NT2/D1 (cell line): ENCODE measurements around the gene NBEAL1.
"Not testable (repeated sequence)": the region's sequence is repeated elsewhere in the genome, so short reads cannot be mapped to it uniquely, and the experiment has no call there.

ENCODE experiments used
- DNase-seq: peaks from one replicate; pipeline ENCODE4 v3.0.0-alpha.2; 2011; ENCODE audit warnings: low read depth, low spot score
- H3K27me3 ChIP-seq: 2 replicates; pipeline ENCODE4 v1.6.0; 2011; ENCODE audit warnings: mild to moderate bottlenecking; ENCODE audit not compliant: insufficient read length, insufficient read depth
- H3K36me3 ChIP-seq: 2 replicates; pipeline ENCODE4 v1.6.1; 2011; ENCODE audit warnings: mild to moderate bottlenecking, low read length, mixed read lengths; ENCODE audit not compliant: insufficient read depth, insufficient read length
- H3K4me1 ChIP-seq: 2 replicates; pipeline ENCODE4 v1.5.1; 2011; ENCODE audit not compliant: insufficient read depth, insufficient read length
- H3K4me3 ChIP-seq: 2 replicates; pipeline ENCODE4 v1.5.1; 2011; ENCODE audit warnings: low read depth; ENCODE audit not compliant: insufficient read length
- H3K9ac ChIP-seq: 2 replicates; pipeline ENCODE4 v1.6.0; 2011; ENCODE audit warnings: low read depth; ENCODE audit not compliant: insufficient read length
- H3K9me3 ChIP-seq: 2 replicates; pipeline ENCODE4 v1.5.1; 2011; ENCODE audit warnings: mild to moderate bottlenecking, low read length; ENCODE audit not compliant: insufficient read depth
- SUZ12 ChIP-seq: IDR thresholded peaks from 2 replicates; pipeline ENCODE4 v1.6.1; 2011; ENCODE audit not compliant: insufficient read length, insufficient read depth; ENCODE audit errors: extremely low read depth
- YY1 ChIP-seq: IDR thresholded peaks from 2 replicates; pipeline ENCODE4 v1.6.1; 2011; ENCODE audit not compliant: insufficient read length, insufficient read depth
- ZNF274 ChIP-seq: IDR thresholded peaks from 2 replicates; pipeline ENCODE4 v1.6.1; 2011; ENCODE audit warnings: mild to moderate bottlenecking, low read depth, low read length

Gene NBEAL1

DNA sequence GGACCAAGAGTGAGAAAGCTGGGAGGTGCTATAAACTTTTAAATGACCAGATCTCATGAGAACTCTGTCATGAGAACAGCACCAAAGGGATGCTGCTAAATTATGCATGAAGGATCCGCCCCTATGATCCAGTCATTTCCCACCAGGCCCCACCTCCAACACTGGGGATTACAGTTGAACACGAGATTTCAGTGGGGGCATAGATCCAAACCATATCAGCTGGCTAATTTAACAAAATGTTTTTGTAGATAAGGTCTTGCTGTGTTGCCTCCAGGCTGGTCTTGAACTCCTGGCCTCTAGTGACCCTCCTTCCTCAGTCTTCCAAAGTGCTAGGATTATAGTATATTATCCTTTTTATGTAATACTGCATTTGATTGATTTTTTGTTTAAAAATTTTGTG is 56.0 kb downstream of the NBEAL1 start:
- H3K4me3 ChIP-seq, result no peak overlapping the region
- H3K27me3 ChIP-seq, result no peaks in the 10 kb centered on the region
- TF ChIP-seq ZNF274, result no peak
- no peak for TF ChIP-seq YY1
- TF ChIP-seq SUZ12, result no peak
- no peaks in the 10 kb centered on the region for H3K4me1 ChIP-seq
- H3K9me3 ChIP-seq, result peaks cover 27% of the 10 kb centered on the region
- no peak overlapping the region for H3K9ac ChIP-seq
- peaks cover 33% of the 10 kb centered on the region for H3K36me3 ChIP-seq
- DNase-seq, result no peak

DNA sequence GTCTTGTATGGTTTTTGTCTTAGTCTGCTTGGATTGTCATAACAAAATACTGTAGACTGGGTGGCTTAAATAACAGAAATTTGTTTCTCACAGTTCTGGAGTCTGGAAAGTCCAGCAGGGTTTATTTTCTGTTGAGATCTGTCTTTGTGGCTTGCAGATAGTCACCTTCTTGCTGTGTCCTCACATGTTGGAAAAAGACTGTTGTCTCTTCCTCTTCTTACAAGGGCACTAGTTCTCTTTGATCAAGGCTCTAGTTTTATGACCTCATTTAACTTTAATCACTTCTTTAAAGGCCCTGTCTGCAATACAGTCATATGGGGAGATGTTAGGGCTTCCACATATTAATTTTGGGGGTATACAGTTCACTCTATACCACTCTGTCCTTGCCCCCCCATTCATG is 56.5 kb downstream of the NBEAL1 start:
- H3K27me3 ChIP-seq, result no peaks in the 10 kb centered on the region
- peaks cover 23% of the 10 kb centered on the region for H3K9me3 ChIP-seq
- H3K4me3 ChIP-seq, result no peak overlapping the region
- peaks cover 33% of the 10 kb centered on the region for H3K36me3 ChIP-seq
- no peak for DNase-seq
- no peaks in the 10 kb centered on the region for H3K4me1 ChIP-seq
- TF ChIP-seq SUZ12 (no peak), ZNF274 (no peak), YY1 (no peak)
- H3K9ac ChIP-seq, result no peak overlapping the region

DNA sequence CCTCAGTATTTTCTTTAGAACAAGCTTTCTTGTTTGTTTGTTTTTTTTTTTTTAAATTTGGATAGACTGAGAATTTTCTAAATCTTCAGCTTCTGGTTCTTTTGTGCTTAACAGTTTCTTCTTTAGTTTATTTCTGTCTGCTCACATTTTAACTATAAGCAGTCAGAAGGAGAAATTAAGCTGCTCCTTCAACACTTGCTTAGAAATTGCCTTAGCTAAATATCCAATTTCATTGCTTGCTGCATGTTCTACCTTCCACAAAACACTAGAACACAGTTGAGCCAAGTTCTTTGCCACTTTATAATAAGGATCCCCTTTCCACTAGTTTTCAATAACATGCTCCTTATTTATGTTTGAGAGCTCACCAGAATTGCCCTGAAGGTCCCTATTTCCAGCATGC is 57.7 kb downstream of the NBEAL1 start:
- no peaks in the 10 kb centered on the region for H3K4me1 ChIP-seq
- no peaks in the 10 kb centered on the region for H3K27me3 ChIP-seq

DNA sequence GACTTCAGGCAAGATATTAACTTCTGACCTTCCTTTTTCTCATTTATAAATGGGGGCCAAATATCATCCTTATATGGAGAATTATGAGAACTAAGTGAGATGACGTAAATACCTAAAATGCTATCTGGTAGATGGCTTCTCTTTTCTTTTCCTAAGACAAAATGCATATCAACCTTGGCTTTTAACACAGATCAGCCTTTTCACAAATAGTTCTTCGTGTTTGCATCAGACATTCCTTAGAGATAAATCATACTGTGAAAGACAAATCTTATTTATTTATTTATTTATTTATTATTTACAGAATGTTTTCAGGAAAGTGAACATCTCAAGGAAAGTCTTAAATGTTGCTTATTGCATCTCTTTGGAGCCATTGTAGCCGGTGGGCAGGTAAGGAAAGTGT is 62.8 kb downstream of the NBEAL1 start:
- Histone ChIP-seq H3K4me3 (no peak overlapping the region), H3K27me3 (no peaks in the 10 kb centered on the region), H3K9ac (no peak overlapping the region), H3K36me3 (peaks cover 14% of the 10 kb centered on the region), H3K9me3 (no peaks in the 10 kb centered on the region), H3K4me1 (no peaks in the 10 kb centered on the region)
- no peak for DNase-seq
- TF ChIP-seq YY1 (no peak), ZNF274 (no peak), SUZ12 (no peak)

More for the DNA sequence above, 57.7 kb downstream of the NBEAL1 start:
- no peak for DNase-seq
- TF ChIP-seq ZNF274 (no peak), YY1 (no peak), SUZ12 (no peak)
- Histone ChIP-seq H3K36me3 (peaks cover 33% of the 10 kb centered on the region), H3K4me3 (no peak overlapping the region), H3K9ac (no peak overlapping the region), H3K9me3 (peaks cover 11% of the 10 kb centered on the region)

DNA sequence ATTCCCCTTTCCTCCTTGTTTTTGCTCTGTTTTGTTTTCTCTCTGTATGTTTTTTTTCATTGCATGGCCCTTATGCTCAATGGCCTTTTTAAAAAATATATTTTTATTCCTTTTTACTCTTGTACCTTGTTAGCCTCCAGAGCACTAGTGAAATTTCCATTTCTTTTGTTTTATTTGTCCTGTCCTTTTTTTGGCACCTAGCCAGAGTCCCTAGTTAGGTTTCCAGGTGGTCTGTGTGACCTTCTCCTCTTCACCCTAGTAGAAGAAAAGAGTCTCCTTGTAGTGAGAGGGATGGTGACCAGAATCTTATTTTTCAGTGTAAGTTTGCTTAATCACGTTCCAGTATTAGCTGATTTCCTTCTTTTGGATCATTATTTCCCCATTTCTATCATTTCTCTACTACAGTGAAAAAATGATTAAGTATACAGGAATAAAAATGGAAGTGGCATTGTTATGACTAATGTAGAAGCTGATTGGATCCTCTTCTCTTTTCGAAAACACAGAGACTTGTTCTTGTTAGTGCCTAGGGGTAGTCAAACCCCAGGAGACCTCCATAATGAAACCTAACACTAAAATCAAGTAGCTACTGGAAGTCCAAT is 65.9 kb downstream of the NBEAL1 start:
- no peak for DNase-seq
- Histone ChIP-seq H3K4me1 (no peaks in the 10 kb centered on the region), H3K9ac (no peak overlapping the region), H3K9me3 (no peaks in the 10 kb centered on the region), H3K4me3 (no peak overlapping the region), H3K36me3 (peaks cover 28% of the 10 kb centered on the region), H3K27me3 (no peaks in the 10 kb centered on the region)
- TF ChIP-seq SUZ12 (no peak), ZNF274 (no peak), YY1 (no peak)

DNA sequence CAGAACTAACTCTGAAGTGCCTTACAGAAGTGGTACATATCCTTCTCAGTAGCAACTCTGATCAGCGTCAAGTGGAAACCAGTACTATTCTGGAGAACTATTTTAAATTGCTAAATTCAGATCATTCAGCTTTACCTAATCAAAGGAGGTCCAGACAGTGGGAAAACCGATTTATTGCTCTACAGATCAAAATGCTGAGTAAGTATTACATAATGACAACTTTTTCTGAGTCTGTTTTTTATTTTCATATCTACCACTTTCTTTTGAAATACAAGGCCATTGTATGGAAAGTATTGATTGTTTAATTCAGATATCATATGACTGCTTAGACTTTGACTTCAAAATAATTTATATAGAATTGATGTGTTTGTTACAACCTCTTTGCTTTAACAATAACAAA is 68.7 kb downstream of the NBEAL1 start:
- Histone ChIP-seq H3K9me3 (no peaks in the 10 kb centered on the region), H3K4me1 (no peaks in the 10 kb centered on the region), H3K9ac (no peak overlapping the region), H3K27me3 (no peaks in the 10 kb centered on the region), H3K36me3 (peaks cover 26% of the 10 kb centered on the region), H3K4me3 (no peak overlapping the region)
- no peak for TF ChIP-seq ZNF274
- no peak for TF ChIP-seq SUZ12
- TF ChIP-seq YY1, result no peak
- no peak for DNase-seq

DNA sequence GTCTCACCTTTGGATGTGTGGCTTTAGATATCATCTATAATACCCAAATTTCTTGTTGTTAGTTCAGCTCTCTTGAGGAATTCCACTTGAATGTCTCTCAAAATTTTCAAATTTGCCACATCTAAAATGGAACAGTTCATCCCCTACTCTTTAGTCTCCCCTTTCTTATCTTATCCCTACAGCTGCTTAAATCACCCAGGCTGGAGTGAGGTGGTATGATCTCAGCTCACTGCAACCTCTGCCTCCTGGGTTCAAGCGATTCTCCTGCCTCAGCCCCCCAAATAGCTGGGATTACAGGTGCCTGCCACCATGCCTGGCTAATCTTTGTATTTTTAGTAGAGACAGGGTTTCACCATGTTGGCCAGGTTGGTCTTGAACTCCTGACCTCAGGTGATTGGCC is 71.7 kb downstream of the NBEAL1 start:
- not testable (repeated sequence) for H3K27me3 ChIP-seq, H3K4me3 ChIP-seq, H3K4me1 ChIP-seq, DNase-seq, H3K9me3 ChIP-seq, H3K9ac ChIP-seq
- H3K36me3 ChIP-seq, result peaks cover 14% of the 10 kb centered on the region

DNA sequence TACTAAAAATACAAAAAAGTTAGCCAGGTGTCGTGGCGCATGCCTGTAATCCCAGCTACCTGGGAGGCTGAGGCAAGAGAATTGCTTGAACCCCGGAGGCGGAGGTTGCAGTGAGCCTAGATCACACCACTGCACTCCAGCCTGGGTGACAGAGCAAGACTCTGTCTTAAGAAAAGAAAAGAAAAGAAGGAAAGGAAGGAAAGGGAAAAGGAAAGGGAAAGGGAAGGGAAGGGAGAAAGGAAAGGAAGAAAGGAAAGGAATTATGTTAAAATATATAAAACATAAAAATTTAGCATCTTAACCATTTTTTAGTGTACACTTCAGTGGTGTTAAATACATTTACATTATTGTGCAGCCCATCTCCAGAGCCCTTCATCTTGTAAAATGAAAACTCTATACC is 76.0 kb downstream of the NBEAL1 start:
- not testable (repeated sequence) for H3K4me1 ChIP-seq, H3K36me3 ChIP-seq, H3K27me3 ChIP-seq, H3K4me3 ChIP-seq, H3K9ac ChIP-seq, DNase-seq, H3K9me3 ChIP-seq
